IMR-90 (cell line): ENCODE measurements around the gene PRKN. TPM values are rescaled to one million over a fixed set of nuclear protein-coding genes. Genes with fewer than 3 reads are reported as not detected.

Source experiments
- ATAC-seq: fragments of 200-7000 bp; cut with Tn5 transposase; 2 replicates; pipeline ENCODE4 v1.9.1; 2020; ENCODE audit warnings: low read depth, mild to moderate bottlenecking, moderate library complexity
- BruUV-seq: library from RNA; stranded (reverse); fragments of 400-500 nt; replicated peaks from 2 replicates; lab custom pipeline; 2021; lab: Mats Ljungman, UMichigan
- CTCF ChIA-PET: fragments of 300-600 bp; formaldehyde crosslinking; extraction: SDS; loops from one replicate; lab custom pipeline; 2021; ENCODE audit warnings: antibody characterized with exemption; lab: Yijun Ruan, JAX
- POLR2A ChIA-PET: fragments of 300-600 bp; sonication (Branson Sonifier 250); formaldehyde crosslinking; loops from one replicate; lab custom pipeline; 2022; ENCODE audit warnings: antibody characterized with exemption; ENCODE audit not compliant: unreplicated experiment; lab: Charles Lee
- DNase-seq: peaks from one replicate; pipeline ENCODE4 v3.0.0; 2013
- H2AFZ ChIP-seq: replicated peaks from 2 replicates; pipeline ENCODE3; 2013; ENCODE audit warnings: low read length, mild to moderate bottlenecking; ENCODE audit not compliant: poor library complexity
- H2AK5ac ChIP-seq: 2 replicates; pipeline ENCODE4 v1.6.1; 2013; ENCODE audit warnings: low read depth, low read length, inconsistent platforms
- H2AK9ac ChIP-seq: replicated peaks from 2 replicates; pipeline ENCODE3; 2013; ENCODE audit warnings: mild to moderate bottlenecking, low read depth, low read length, moderate library complexity; ENCODE audit not compliant: poor library complexity
- H2BK120ac ChIP-seq: 2 replicates; pipeline ENCODE4 v1.6.1; 2013; ENCODE audit warnings: low read depth, low read length, inconsistent platforms
- H2BK15ac ChIP-seq: 3 replicates; pipeline ENCODE4 v1.6.1; 2013; ENCODE audit warnings: low read depth, low read length, inconsistent platforms
- H2BK20ac ChIP-seq: 2 replicates; pipeline ENCODE4 v1.6.1; 2013; ENCODE audit warnings: low read depth, mild to moderate bottlenecking, inconsistent platforms, low read length, moderate library complexity
- H2BK5ac ChIP-seq: 2 replicates; pipeline ENCODE4 v1.6.1; 2013; ENCODE audit warnings: mild to moderate bottlenecking, low read depth, low read length, inconsistent platforms; ENCODE audit not compliant: poor library complexity, severe bottlenecking
- H3K14ac ChIP-seq: replicated peaks from 2 replicates; pipeline ENCODE4 v1.6.1; 2013; ENCODE audit warnings: low read depth, low read length, inconsistent platforms
- H3K18ac ChIP-seq: 2 replicates; pipeline ENCODE4 v1.6.1; 2013; ENCODE audit warnings: low read depth, low read length, control low read depth
- H3K23ac ChIP-seq: 2 replicates; pipeline ENCODE4 v1.6.1; 2013; ENCODE audit warnings: low read depth, low read length, inconsistent platforms
- H3K27ac ChIP-seq: 2 replicates; pipeline ENCODE4 v1.5.1; 2013; ENCODE audit warnings: mild to moderate bottlenecking, control low read depth, low read length; ENCODE audit not compliant: insufficient read depth
- H3K27me3 ChIP-seq: 2 replicates; pipeline ENCODE4 v1.6.1; 2013; ENCODE audit warnings: low read length; ENCODE audit not compliant: control insufficient read depth, insufficient read depth
- H3K36me3 ChIP-seq: 2 replicates; pipeline ENCODE4 v1.6.1; 2013; ENCODE audit warnings: low read length, mixed read lengths; ENCODE audit not compliant: control insufficient read depth, insufficient read depth
- H3K4ac ChIP-seq: 2 replicates; pipeline ENCODE4 v1.6.1; 2013; ENCODE audit warnings: low read depth, low read length, inconsistent platforms
- H3K4me1 ChIP-seq: 2 replicates; pipeline ENCODE4 v1.6.1; 2013; ENCODE audit warnings: low read length, mixed read lengths; ENCODE audit not compliant: control insufficient read depth, insufficient read depth
- H3K4me2 ChIP-seq: 2 replicates; pipeline ENCODE4 v1.6.1; 2013; ENCODE audit warnings: low read depth, mild to moderate bottlenecking, control low read depth, low read length, moderate library complexity
- H3K4me3 ChIP-seq: 2 replicates; pipeline ENCODE4 v1.5.1; 2013; ENCODE audit warnings: low read depth, mild to moderate bottlenecking, control low read depth, low read length, moderate library complexity; ENCODE audit not compliant: insufficient read depth
- H3K56ac ChIP-seq: 2 replicates; pipeline ENCODE4 v1.6.1; 2013; ENCODE audit warnings: low read length, inconsistent platforms; ENCODE audit not compliant: insufficient read depth; ENCODE audit errors: extremely low read depth
- H3K79me1 ChIP-seq, 2 experiments: 2 replicates each; pipeline ENCODE4 v1.6.1; 2013; ENCODE audit warnings: low read length in 2 of 2, inconsistent platforms in 1 of 2, low read depth in 1 of 2
- H3K9ac ChIP-seq: 2 replicates; pipeline ENCODE4 v1.6.1; 2013; ENCODE audit warnings: low read depth, low read length, control low read depth
- H3K9me1 ChIP-seq: 2 replicates; pipeline ENCODE4 v1.6.1; 2013; ENCODE audit warnings: low read length, inconsistent platforms; ENCODE audit not compliant: insufficient read depth
- H3K9me3 ChIP-seq: 2 replicates; pipeline ENCODE4 v1.6.1; 2013; ENCODE audit warnings: low read length; ENCODE audit not compliant: control insufficient read depth, insufficient read depth
- H4K20me1 ChIP-seq: 2 replicates; pipeline ENCODE4 v1.6.1; 2013; ENCODE audit warnings: low read length, inconsistent platforms; ENCODE audit not compliant: insufficient read depth
- H4K5ac ChIP-seq: 2 replicates; pipeline ENCODE4 v1.6.1; 2013; ENCODE audit warnings: mild to moderate bottlenecking, low read depth, low read length, control low read depth
- H4K8ac ChIP-seq, 2 experiments: 2 replicates each; pipeline ENCODE4 v1.6.1; 2013; ENCODE audit warnings: low read depth in 2 of 2, low read length in 2 of 2, control low read depth in 1 of 2, inconsistent platforms in 1 of 2
- H4K91ac ChIP-seq: 2 replicates; pipeline ENCODE4 v1.6.1; 2013; ENCODE audit warnings: low read depth, low read length, inconsistent platforms; ENCODE audit not compliant: insufficient read depth
- BHLHE40 ChIP-seq: fragments of 150-350 bp; IDR thresholded peaks from 2 replicates; pipeline ENCODE4 v1.6.1; 2016; ENCODE audit warnings: mild to moderate bottlenecking, low read depth, low read length
- WGBS, 2 experiments: methylation state at CpG; one replicate each; pipeline versions ENCODE4 v1.1.5 to v1.1.7; 2013; ENCODE audit warnings: missing lambda C conversion rate in 2 of 2; ENCODE audit not compliant: insufficient read length in 1 of 2; ENCODE audit errors: extremely low coverage in 2 of 2; 5-methylcytosine and 5-hydroxymethylcytosine counted together
- dilution Hi-C: fragments of 300-500 bp; cut with HindIII; formaldehyde crosslinking; loops from one replicate; pipeline ENCODE4 v1.14.3; 2018; ENCODE audit warnings: low sequenced_read_pairs; ENCODE audit not compliant: unreplicated experiment
- in situ Hi-C: fragments of 300-500 bp; cut with MboI; formaldehyde crosslinking; loops from 3 replicates; pipeline ENCODE4 v1.14.3; 2019; ENCODE audit warnings: low sequenced_read_pairs, inconsistent platforms, mixed read lengths
- intact Hi-C: fragments of 100-400 bp; cut with micrococcal nuclease; formaldehyde crosslinking; loops from 2 replicates; pipeline ENCODE4 v1.10.0; 2022
- polyA plus RNA-seq, 3 experiments: library from polyadenylated mRNA; depleted of rRNA; stranded (reverse); fragments of >200 nt; gene quantifications; 2 replicates each; pipeline ENCODE4 v1.2.3, GENCODE V29; 2012; ENCODE audit warnings: low replicate concordance in 1 of 3
- total RNA-seq: library from RNA; depleted of rRNA; stranded (reverse); fragments of >200 nt; gene quantifications from 2 replicates; pipeline ENCODE4 v1.2.3, GENCODE V29; 2012

The PRKN gene
- total and polyA plus RNA-seq, 2 of the 4 experiments (the other 2 are of a cell fraction): 0.15 to 0.18 TPM

DNA sequence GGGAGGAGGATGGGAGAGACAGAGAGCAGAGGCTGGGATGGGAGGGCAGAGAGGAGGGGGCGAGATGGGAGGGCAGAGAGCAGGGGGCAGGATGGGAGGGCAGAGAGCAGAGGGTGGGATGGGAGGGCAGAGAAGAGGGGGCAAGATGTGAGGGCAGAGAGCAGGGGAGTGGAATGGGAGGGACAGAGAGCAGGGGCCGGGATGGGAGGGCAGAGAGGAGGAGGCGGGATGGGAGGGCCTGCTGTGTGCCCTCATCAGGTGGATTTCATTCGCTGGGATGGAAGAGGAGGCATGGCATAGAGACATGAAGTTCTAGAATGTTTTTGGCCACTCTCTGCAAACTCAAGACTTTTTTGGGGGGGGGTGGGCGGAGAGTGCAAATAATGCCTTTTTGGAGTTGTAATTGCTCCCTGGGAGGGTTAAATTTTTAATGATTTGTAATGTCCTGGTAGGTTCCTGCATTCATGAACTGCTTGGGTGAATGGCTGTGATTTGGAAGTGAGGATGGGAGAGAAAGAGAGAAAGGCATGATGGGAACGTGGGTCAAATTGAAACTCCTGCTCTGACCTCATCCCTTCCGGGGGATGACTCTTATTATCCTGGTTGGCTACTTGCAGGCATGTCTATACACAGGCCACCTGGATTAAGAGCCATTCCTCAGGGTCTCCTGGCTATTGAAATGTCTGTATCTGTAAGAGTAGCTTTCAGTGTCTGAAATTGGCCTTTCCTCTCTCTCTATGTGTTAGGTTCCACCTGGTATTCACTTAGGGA, 1291.3 kb downstream of the PRKN start:
- CTCF ChIA-PET: no interaction called here
- WGBS, 2 experiments: 79% methylated on average over 2 of the region's 7 CpGs; no CpG with 5 or more reads in 1 of the 2 experiments
- BruUV-seq: no TSS peak

More for the DNA sequence above, 1291.3 kb downstream of the PRKN start:
- no peaks in the 10 kb centered on the region for H3K36me3 ChIP-seq
- H4K5ac ChIP-seq: no peak overlapping the region
- no peak overlapping the region for H2AK5ac ChIP-seq
- no peak overlapping the region for H3K23ac ChIP-seq
- POLR2A ChIA-PET: no interaction called here
- intact Hi-C loops (no loop called here), in situ Hi-C loops (no loop called here), dilution Hi-C loops (no loop called here)
- no peak overlapping the region for H4K8ac ChIP-seq
- no peak overlapping the region for H3K18ac ChIP-seq
- ATAC-seq (no peak), DNase-seq (no peak)
- H3K27me3 ChIP-seq: no peaks in the 10 kb centered on the region
- no peak overlapping the region for H3K4me2 ChIP-seq
- no peak overlapping the region for H3K4me3 ChIP-seq
- no peaks in the 10 kb centered on the region for H3K79me1 ChIP-seq
- no peak overlapping the region for H2AK9ac ChIP-seq
- H3K9ac ChIP-seq: no peak overlapping the region
- H2BK20ac ChIP-seq: no peak overlapping the region
- H4K20me1 ChIP-seq: no peaks in the 10 kb centered on the region
- no peak overlapping the region for H4K91ac ChIP-seq
- H2BK5ac ChIP-seq: no peak overlapping the region
- no peak for TF ChIP-seq BHLHE40
- H3K4ac ChIP-seq: no peak overlapping the region
- H3K4me1 ChIP-seq: no peaks in the 10 kb centered on the region
- no peaks in the 10 kb centered on the region for H3K9me3 ChIP-seq
- H3K9me1 ChIP-seq: no peaks in the 10 kb centered on the region
- H2BK120ac ChIP-seq: no peak overlapping the region
- no peak overlapping the region for H3K56ac ChIP-seq
- no peak overlapping the region for H3K27ac ChIP-seq
- no peak overlapping the region; the same call in 2 of the 3 replicates for H2BK15ac ChIP-seq
- H2AFZ ChIP-seq: no peak overlapping the region
- H3K14ac ChIP-seq: no peak overlapping the region
